Fibroblast of peridontal ligament (primary cell): Measurements from ENCODE around the gene SV2C.
"Not testable (repeated sequence)": the region's sequence is repeated elsewhere in the genome, so short reads cannot be mapped to it uniquely, and the experiment has no call there.

Source experiments
- DNase-seq: peaks from one replicate; pipeline ENCODE4 v3.0.0-alpha.2; 2010; ENCODE audit errors: extremely low read depth

Gene SV2C

GRCh38 chr5:76298852-76299251 lies 215.7 kb downstream of the SV2C start:
- no peak for DNase-seq

GRCh38 chr5:76299592-76299991 lies 216.4 kb downstream of the SV2C start:
- no peak for DNase-seq

- not testable (repeated sequence) for DNase-seq
These were observed 218.7 kb downstream of the SV2C start for GRCh38 chr5:76301932-76302331.

GRCh38 chr5:76302661-76303060 lies 219.5 kb downstream of the SV2C start:
- DNase-seq, result not testable (repeated sequence)

- DNase-seq, result no peak
These were observed 220.7 kb downstream of the SV2C start for GRCh38 chr5:76303921-76304320.

GRCh38 chr5:76305269-76305668 lies 222.1 kb downstream of the SV2C start:
- no peak for DNase-seq

GRCh38 chr5:76305775-76306174 lies 222.6 kb downstream of the SV2C start:
- DNase-seq, result no peak

- no peak for DNase-seq
These were observed 227.0 kb downstream of the SV2C start for GRCh38 chr5:76310208-76310607.

- no peak for DNase-seq
These were observed 229.6 kb downstream of the SV2C start for GRCh38 chr5:76312783-76313182.

GRCh38 chr5:76314643-76315042 lies 231.5 kb downstream of the SV2C start:
- no peak for DNase-seq

GRCh38 chr5:76319673-76320072 lies 236.5 kb downstream of the SV2C start:
- no peak for DNase-seq

- DNase-seq, result not testable (repeated sequence)
These were observed 240.3 kb downstream of the SV2C start for GRCh38 chr5:76323494-76323893.

- DNase-seq, result no peak
These were observed 242.1 kb downstream of the SV2C start for GRCh38 chr5:76325326-76325725.

- no peak for DNase-seq
These were observed 242.8 kb downstream of the SV2C start for GRCh38 chr5:76325876-76326491.

GRCh38 chr5:76326577-76327302 lies 243.6 kb downstream of the SV2C start:
- DNase-seq, result no peak

- no peak for DNase-seq
These were observed 246.2 kb downstream of the SV2C start for GRCh38 chr5:76329346-76329745.

GRCh38 chr5:76331126-76331525 lies 247.9 kb downstream of the SV2C start:
- no peak for DNase-seq

GRCh38 chr5:76332102-76332501 lies 248.9 kb downstream of the SV2C start:
- DNase-seq, result no peak

GRCh38 chr5:76332611-76333205 lies 249.5 kb downstream of the SV2C start:
- no peak for DNase-seq

- no peak for DNase-seq
These were observed 250.4 kb downstream of the SV2C start for GRCh38 chr5:76333571-76333970.

- no peak for DNase-seq
These were observed 251.4 kb downstream of the SV2C start for GRCh38 chr5:76334574-76334973.

GRCh38 chr5:76335451-76335850 lies 252.3 kb downstream of the SV2C start:
- DNase-seq, result not testable (repeated sequence)

GRCh38 chr5:76336253-76336809 lies 253.1 kb downstream of the SV2C start:
- not testable (repeated sequence) for DNase-seq
